Prostate gland (tissue), 2 donors: ENCODE results near the gene PCDHGB2. TPM values are rescaled to one million over a fixed set of nuclear protein-coding genes. Genes with fewer than 3 reads are reported as not detected.
A peak's percentile ranks its signal among the peaks of the same experiment; 100 is the strongest.

Source experiments
- DNase-seq: peaks from one replicate; pipeline ENCODE4 v3.0.0-alpha.2; 2019; ENCODE audit warnings: low spot score
- H3K27ac ChIP-seq, 2 donors: fragments of 200-600 bp; sonication (generic); 2 replicates each; pipeline ENCODE4 v1.5.1; 2017 to 2019
- H3K27me3 ChIP-seq: fragments of 200-600 bp; sonication (generic); replicated peaks from 2 replicates; pipeline ENCODE4 v1.5.1; 2019; ENCODE audit not compliant: insufficient read depth
- H3K36me3 ChIP-seq, 2 donors: fragments of 200-600 bp; sonication (generic); 1 replicate in 1 of 2; 2 replicates in 1 of 2; pipeline versions ENCODE4 v1.5.1 to v1.8.1; 2017 to 2019
- H3K4me1 ChIP-seq: fragments of 200-600 bp; sonication (generic); replicated peaks from 2 replicates; pipeline ENCODE4 v1.5.1; 2019
- H3K4me3 ChIP-seq, 2 donors: fragments of 200-600 bp; sonication (generic); 2 replicates each; pipeline ENCODE4 v1.5.1; 2017 to 2019
- H3K9me3 ChIP-seq: fragments of 200-600 bp; sonication (generic); 2 replicates; pipeline ENCODE4 v1.5.1; 2017
- POLR2A ChIP-seq: fragments of 450-650 bp; IDR thresholded peaks from one replicate; pipeline ENCODE4 v1.6.1; 2016; ENCODE audit warnings: antibody characterized with exemption, mild to moderate bottlenecking
- POLR2AphosphoS5 ChIP-seq: sonication (generic); formaldehyde crosslinking; IDR thresholded peaks from one replicate; pipeline ENCODE4 v1.6.1; 2017; ENCODE audit warnings: antibody characterized with exemption
- WGBS: methylation state at CpG from one replicate; pipeline ENCODE4 v1.1.5; 2018; 5-methylcytosine and 5-hydroxymethylcytosine counted together
- intact Hi-C: fragments of 100-400 bp; cut with DNase I; formaldehyde crosslinking; loops from one replicate; pipeline ENCODE4 v1.14.2; 2022
- total RNA-seq, 2 donors: library from RNA; depleted of rRNA; stranded (reverse); fragments of >200 nt; gene quantifications; one replicate each; pipeline ENCODE4 v1.1.0, GENCODE V29; 2016
- TF ChIP-seq, protein P1 (sequence below), 4 experiments: fragments of 200-600 bp in 2 of 4; fragments of 450-650 bp in 2 of 4; sonication (generic) in 2 of 4; IDR thresholded peaks; 1 replicate in 3 of 4; 2 replicates in 1 of 4; pipeline ENCODE4 v1.5.1; 2016 to 2019; ENCODE audit warnings: antibody characterized with exemption in 4 of 4, mild to moderate bottlenecking in 2 of 4, moderate library complexity in 2 of 4

The PCDHGB2 gene
- total RNA-seq, 2 donors from 2014 or later = 5.3 to 10.5 TPM

DNA sequence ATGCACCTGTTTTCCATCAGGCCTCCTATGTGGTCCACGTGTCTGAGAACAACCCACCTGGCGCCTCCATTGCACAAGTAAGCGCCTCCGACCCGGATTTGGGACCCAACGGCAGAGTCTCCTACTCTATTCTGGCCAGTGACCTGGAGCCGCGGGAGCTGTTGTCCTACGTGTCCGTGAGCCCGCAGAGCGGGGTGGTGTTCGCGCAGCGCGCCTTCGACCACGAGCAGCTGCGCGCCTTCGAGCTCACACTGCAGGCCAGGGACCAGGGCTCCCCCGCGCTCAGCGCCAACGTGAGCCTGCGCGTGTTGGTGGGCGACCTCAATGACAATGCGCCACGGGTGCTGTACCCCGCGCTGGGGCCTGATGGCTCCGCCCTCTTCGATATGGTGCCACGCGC is 8.2 kb upstream of the PCDHGB2 start:
- Histone ChIP-seq H3K27me3 (peaks cover 3% of the 10 kb centered on the region), H3K36me3 (no peaks in the 10 kb centered on the region), H3K4me1 (no peaks in the 10 kb centered on the region), H3K27ac (no peak overlapping the region), H3K9me3 (no peaks in the 10 kb centered on the region), H3K4me3 (no peak overlapping the region)
- intact Hi-C loops = no loop called here
- TF ChIP-seq POLR2AphosphoS5 (no peak), POLR2A (no peak)
- TF ChIP-seq, protein P1, sequence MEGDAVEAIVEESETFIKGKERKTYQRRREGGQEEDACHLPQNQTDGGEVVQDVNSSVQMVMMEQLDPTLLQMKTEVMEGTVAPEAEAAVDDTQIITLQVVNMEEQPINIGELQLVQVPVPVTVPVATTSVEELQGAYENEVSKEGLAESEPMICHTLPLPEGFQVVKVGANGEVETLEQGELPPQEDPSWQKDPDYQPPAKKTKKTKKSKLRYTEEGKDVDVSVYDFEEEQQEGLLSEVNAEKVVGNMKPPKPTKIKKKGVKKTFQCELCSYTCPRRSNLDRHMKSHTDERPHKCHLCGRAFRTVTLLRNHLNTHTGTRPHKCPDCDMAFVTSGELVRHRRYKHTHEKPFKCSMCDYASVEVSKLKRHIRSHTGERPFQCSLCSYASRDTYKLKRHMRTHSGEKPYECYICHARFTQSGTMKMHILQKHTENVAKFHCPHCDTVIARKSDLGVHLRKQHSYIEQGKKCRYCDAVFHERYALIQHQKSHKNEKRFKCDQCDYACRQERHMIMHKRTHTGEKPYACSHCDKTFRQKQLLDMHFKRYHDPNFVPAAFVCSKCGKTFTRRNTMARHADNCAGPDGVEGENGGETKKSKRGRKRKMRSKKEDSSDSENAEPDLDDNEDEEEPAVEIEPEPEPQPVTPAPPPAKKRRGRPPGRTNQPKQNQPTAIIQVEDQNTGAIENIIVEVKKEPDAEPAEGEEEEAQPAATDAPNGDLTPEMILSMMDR (IDR thresholded peaks at IDR 0.05) = no peak
- DNase-seq = no peak
- WGBS = 26% methylated on average over 22 of the region's 36 CpGs

- intact Hi-C loops = no loop called here
- Histone ChIP-seq H3K4me3 (no peak within 1 kb of the TSS), H3K4me1 (no peaks in the 10 kb centered on the region), H3K36me3 (no peaks in the 10 kb centered on the region), H3K27ac (no peak within 1 kb of the TSS), H3K9me3 (no peaks in the 10 kb centered on the region), H3K27me3 (peaks cover 3% of the 10 kb centered on the region)
- WGBS = 18% methylated on average over 29 of the region's 29 CpGs
- no peak for TF ChIP-seq POLR2A
- TF ChIP-seq, protein P1 (IDR thresholded peaks at IDR 0.05) = peak in 1 of 4 experiments; percentile 32
- no peak for DNase-seq
These were observed 4.8 kb upstream of the PCDHGB2 start, which contains the start of gene PCDHGA4 for GRCh38 chr5:141354900-141355469. TSS of gene PCDHGA4 (plus strand) at chr5:141355021. CDS start at chr5:141355108, 87 bp downstream.

DNA sequence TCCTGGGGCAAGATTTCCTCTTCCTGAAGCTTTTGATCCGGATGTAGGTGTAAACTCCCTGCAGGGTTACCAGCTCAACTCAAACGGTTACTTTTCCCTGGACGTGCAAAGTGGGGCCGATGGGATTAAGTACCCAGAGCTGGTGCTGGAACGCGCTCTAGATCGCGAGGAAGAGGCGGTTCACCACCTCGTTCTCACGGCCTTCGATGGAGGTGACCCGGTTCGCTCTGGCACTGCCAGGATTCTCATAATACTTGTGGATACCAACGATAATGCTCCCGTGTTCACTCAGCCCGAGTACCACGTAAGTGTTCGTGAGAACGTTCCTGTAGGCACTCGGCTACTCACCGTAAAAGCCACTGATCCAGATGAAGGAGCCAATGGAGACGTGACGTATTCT is 4.2 kb upstream of the PCDHGB2 start:
- Histone ChIP-seq H3K9me3 (no peaks in the 10 kb centered on the region), H3K36me3 (no peaks in the 10 kb centered on the region), H3K4me3 (no peak overlapping the region)

GRCh38 chr5:141356133-141356532 is 3.7 kb upstream of the PCDHGB2 start:
- 73% methylated on average over 5 of the region's 5 CpGs for WGBS
- H3K9me3 ChIP-seq = no peaks in the 10 kb centered on the region
- intact Hi-C loops = no loop called here
- no peak overlapping the region for H3K4me3 ChIP-seq
- DNase-seq = no peak
- H3K4me1 ChIP-seq = no peaks in the 10 kb centered on the region
- no peak overlapping the region for H3K27ac ChIP-seq
- H3K36me3 ChIP-seq = no peaks in the 10 kb centered on the region
- TF ChIP-seq POLR2AphosphoS5 (no peak), POLR2A (no peak)
- TF ChIP-seq, protein P1 (IDR thresholded peaks at IDR 0.05) = no peak
- H3K27me3 ChIP-seq = peaks cover 7% of the 10 kb centered on the region

More for the DNA sequence above, 4.2 kb upstream of the PCDHGB2 start:
- Histone ChIP-seq H3K27me3 (peaks cover 5% of the 10 kb centered on the region), H3K27ac (no peak overlapping the region), H3K4me1 (no peaks in the 10 kb centered on the region)
- TF ChIP-seq, protein P1 (IDR thresholded peaks at IDR 0.05) = no peak
- TF ChIP-seq POLR2AphosphoS5 = no peak
- no peak for TF ChIP-seq POLR2A
- WGBS = 42% methylated on average over 24 of the region's 24 CpGs
- no peak for DNase-seq
- intact Hi-C loops = no loop called here

DNA sequence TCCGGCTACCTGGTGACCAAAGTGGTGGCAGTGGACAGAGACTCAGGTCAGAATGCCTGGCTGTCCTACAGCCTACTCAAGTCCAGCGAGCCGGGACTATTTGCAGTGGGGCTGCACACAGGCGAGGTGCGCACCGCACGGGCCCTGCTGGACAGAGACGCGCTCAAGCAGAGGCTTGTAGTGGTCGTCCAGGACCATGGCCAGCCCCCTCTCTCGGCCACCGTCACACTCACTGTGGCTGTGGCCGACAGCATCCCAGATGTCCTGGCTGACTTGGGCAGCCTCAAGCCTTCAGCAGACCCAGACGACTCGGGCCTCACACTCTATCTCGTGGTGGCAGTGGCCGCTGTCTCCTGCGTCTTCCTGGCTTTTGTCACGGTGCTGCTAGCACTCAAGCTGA is 2.8 kb upstream of the PCDHGB2 start:
- no peaks in the 10 kb centered on the region for H3K36me3 ChIP-seq
- TF ChIP-seq POLR2AphosphoS5 = no peak
- TF ChIP-seq POLR2A = no peak
- TF ChIP-seq, protein P1 (IDR thresholded peaks at IDR 0.05) = no peak
- no peak overlapping the region for H3K27ac ChIP-seq
- H3K27me3 ChIP-seq = peaks cover 11% of the 10 kb centered on the region
- no peak overlapping the region for H3K4me3 ChIP-seq
- no peaks in the 10 kb centered on the region for H3K9me3 ChIP-seq
- intact Hi-C loops = no loop called here
- 52% methylated on average over 5 of the region's 19 CpGs for WGBS
- no peak for DNase-seq
- H3K4me1 ChIP-seq = no peaks in the 10 kb centered on the region
